Measurements from ENCODE around the gene SNAP47.

Gene SNAP47

GRCh38 chr1:227732586-227733308 is 2.5 kb upstream of the SNAP47 start:
- no peak for DNase-seq (ENCODE audit: low spot score)

- no peak for DNase-seq (ENCODE audit: low spot score)
These were observed 1.9 kb upstream of the SNAP47 start for GRCh38 chr1:227733309-227733705.

- no peak for DNase-seq (ENCODE audit: low spot score)
These were observed 1.3 kb upstream of the SNAP47 start for GRCh38 chr1:227733751-227734545.

GRCh38 chr1:227734546-227734855 is 734 bp upstream of the SNAP47 start:
- DNase-seq (ENCODE audit: low spot score) = no peak

GRCh38 chr1:227735539-227736285 is 477 bp downstream of the SNAP47 start:
- DNase-seq (ENCODE audit: low spot score) = no peak

GRCh38 chr1:227736814-227737432 is 1.7 kb downstream of the SNAP47 start:
- DNase-seq (ENCODE audit: low spot score) = no peak

GRCh38 chr1:227738820-227739219 is 3.6 kb downstream of the SNAP47 start:
- DNase-seq (ENCODE audit: low spot score) = no peak

GRCh38 chr1:227739636-227740035 is 4.4 kb downstream of the SNAP47 start:
- DNase-seq (ENCODE audit: low spot score) = no peak

GRCh38 chr1:227740401-227740960 is 5.2 kb downstream of the SNAP47 start:
- DNase-seq (ENCODE audit: low spot score) = no peak

- DNase-seq (ENCODE audit: low spot score) = no peak
These were observed 6.1 kb downstream of the SNAP47 start for GRCh38 chr1:227741166-227741870.

- DNase-seq (ENCODE audit: low spot score) = no peak
These were observed 7.8 kb downstream of the SNAP47 start for GRCh38 chr1:227742738-227743715.

GRCh38 chr1:227744668-227745067 is 9.4 kb downstream of the SNAP47 start:
- no peak for DNase-seq (ENCODE audit: low spot score)

GRCh38 chr1:227745568-227746265 is 10.5 kb downstream of the SNAP47 start:
- DNase-seq (ENCODE audit: low spot score) = no peak

- no peak for DNase-seq (ENCODE audit: low spot score)
These were observed 11.4 kb downstream of the SNAP47 start for GRCh38 chr1:227746676-227747075.

- DNase-seq (ENCODE audit: low spot score) = no peak
These were observed 12.1 kb downstream of the SNAP47 start for GRCh38 chr1:227747382-227747781.

GRCh38 chr1:227747948-227748495 is 12.8 kb downstream of the SNAP47 start:
- DNase-seq (ENCODE audit: low spot score) = no peak

- DNase-seq (ENCODE audit: low spot score) = no peak
These were observed 13.4 kb downstream of the SNAP47 start for GRCh38 chr1:227748496-227749182.

- no peak for DNase-seq (ENCODE audit: low spot score)
These were observed 14.0 kb downstream of the SNAP47 start for GRCh38 chr1:227749225-227749624.
